Activated T-cell treated with anti-CD3 and anti-CD28 coated beads for 4 hours (primary cell): ENCODE measurements around the gene THADA.
"Not testable (repeated sequence)": the region's sequence is repeated elsewhere in the genome, so short reads cannot be mapped to it uniquely, and the experiment has no call there.

Experiments
- DNase-seq: peaks from one replicate; pipeline ENCODE4 v3.0.0-alpha.2; 2020

Gene THADA

GRCh38 chr2:43593254-43593653 is 2.6 kb downstream of the THADA start:
- DNase-seq = no peak

- no peak for DNase-seq
These were observed 3.4 kb downstream of the THADA start for GRCh38 chr2:43592443-43592842.

GRCh38 chr2:43585708-43586107 is 10.1 kb downstream of the THADA start:
- DNase-seq = no peak

- no peak for DNase-seq
These were observed 16.4 kb downstream of the THADA start for GRCh38 chr2:43579275-43579981.

- no peak for DNase-seq
These were observed 18.6 kb downstream of the THADA start for GRCh38 chr2:43576981-43577892.

- no peak for DNase-seq
These were observed 23.6 kb downstream of the THADA start for GRCh38 chr2:43572244-43572643.

GRCh38 chr2:43569921-43570320 is 25.9 kb downstream of the THADA start:
- no peak for DNase-seq

GRCh38 chr2:43568228-43568627 is 27.6 kb downstream of the THADA start:
- DNase-seq = no peak

GRCh38 chr2:43566461-43566729 is 29.4 kb downstream of the THADA start:
- no peak for DNase-seq

GRCh38 chr2:43563679-43564078 is 32.2 kb downstream of the THADA start:
- no peak for DNase-seq

GRCh38 chr2:43560231-43560547 is 35.6 kb downstream of the THADA start:
- no peak for DNase-seq

- DNase-seq = no peak
These were observed 36.2 kb downstream of the THADA start for GRCh38 chr2:43559391-43560230.

GRCh38 chr2:43557196-43557595 is 38.6 kb downstream of the THADA start:
- DNase-seq = no peak

- DNase-seq = no peak
These were observed 39.6 kb downstream of the THADA start for GRCh38 chr2:43556256-43556655.

- DNase-seq = no peak
These were observed 42.4 kb downstream of the THADA start for GRCh38 chr2:43553341-43553855.

- DNase-seq = no peak
These were observed 43.8 kb downstream of the THADA start for GRCh38 chr2:43551990-43552389.

GRCh38 chr2:43548381-43548780 is 47.5 kb downstream of the THADA start:
- not testable (repeated sequence) for DNase-seq

- DNase-seq = no peak
These were observed 53.4 kb downstream of the THADA start for GRCh38 chr2:43542285-43542933.

GRCh38 chr2:43541165-43541564 is 54.7 kb downstream of the THADA start:
- DNase-seq = no peak

- DNase-seq = no peak
These were observed 55.6 kb downstream of the THADA start for GRCh38 chr2:43540021-43540779.

GRCh38 chr2:43539436-43539835 is 56.4 kb downstream of the THADA start:
- DNase-seq = no peak

- DNase-seq = no peak
These were observed 57.7 kb downstream of the THADA start for GRCh38 chr2:43538034-43538670.
